HG02884 (cell line): ENCODE results near the gene B3GNT8.
"Not testable (repeated sequence)": the region's sequence is repeated elsewhere in the genome, so short reads cannot be mapped to it uniquely, and the experiment has no call there.

Experiments used
- ATAC-seq: cut with Tn5 transposase; IDR thresholded peaks from one replicate; pipeline ENCODE4 v1.9.1; 2021; ENCODE audit warnings: mild to moderate bottlenecking, moderate library complexity; ENCODE audit not compliant: unreplicated experiment

The B3GNT8 gene

DNA sequence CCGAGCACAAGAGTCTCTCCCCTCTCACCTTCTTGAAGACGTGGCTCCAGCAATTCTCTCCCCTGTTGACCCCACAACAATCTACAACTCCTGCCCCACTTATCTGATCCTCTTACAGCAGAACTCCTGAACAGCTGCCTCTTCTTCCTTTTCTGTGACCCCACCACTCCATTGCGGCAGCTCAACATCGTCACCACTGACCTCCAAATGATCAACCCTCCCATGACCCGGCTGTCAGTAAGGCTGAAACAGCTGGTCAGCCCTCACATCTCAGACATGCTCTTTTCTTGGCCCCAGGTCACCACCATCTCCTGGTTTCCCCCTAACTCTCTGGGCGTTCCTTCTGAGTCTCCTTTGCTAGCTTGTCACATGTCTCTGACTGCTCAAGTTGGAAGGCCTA lies 31.8 kb downstream of the B3GNT8 start:
- no peak for ATAC-seq

DNA sequence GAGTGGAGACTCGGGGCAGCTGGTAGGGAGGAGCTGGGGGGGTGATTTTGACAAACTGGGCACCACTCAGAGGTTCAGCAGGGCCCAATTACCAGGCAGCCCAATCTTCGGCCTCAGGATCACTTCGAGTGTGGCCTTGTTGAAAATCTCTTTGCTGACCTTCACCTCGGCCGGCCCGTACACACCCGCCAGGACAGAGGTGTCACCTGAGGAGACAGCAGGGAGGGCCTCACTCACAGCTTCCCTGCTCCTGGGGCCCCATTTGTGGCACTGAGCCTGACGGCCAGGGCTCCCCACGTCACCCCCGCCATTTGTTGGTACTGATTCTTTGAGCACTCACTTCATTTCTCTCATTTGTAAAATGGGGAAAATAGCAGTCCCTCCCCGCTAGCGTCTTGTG lies 34.4 kb downstream of the B3GNT8 start:
- ATAC-seq: no peak

DNA sequence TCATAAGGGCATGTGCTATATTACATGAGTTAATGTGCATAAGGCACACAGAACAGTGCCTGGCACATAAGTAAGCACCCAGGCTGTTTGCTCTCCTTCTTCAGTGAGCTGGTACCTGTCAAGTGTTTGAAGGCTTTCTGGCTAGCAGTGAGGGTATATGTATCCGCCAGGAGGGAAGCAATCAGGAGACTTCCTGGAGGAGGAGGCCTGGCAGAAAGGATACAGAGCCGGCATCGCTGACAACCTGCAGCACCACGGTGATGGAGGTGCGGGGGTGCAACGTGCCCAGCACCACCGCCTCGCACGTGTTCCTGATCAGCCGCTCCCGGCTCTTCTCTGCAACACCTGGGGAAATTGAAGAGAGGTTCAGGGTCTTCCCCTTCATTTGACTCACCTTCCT lies 35.6 kb downstream of the B3GNT8 start:
- ATAC-seq: no peak

DNA sequence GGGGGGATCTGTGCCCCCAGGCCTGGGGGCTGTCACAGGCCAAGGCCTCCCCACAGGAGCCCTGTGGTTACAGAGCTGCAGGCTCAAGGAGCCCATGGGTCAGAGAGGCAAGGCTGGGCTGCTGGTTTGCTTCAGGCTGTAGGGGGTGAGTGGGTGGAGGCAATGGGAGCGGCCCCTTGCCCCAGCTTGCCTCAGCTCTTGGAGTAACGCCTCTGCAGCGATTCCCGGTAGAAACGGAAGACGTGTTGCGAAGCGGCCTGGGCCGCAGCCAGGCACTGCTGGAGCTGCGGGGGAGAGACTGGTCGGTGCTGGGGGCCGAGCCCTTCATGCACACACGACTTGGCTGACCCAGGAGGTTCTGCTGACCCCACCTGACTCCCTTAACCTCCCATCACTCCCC lies 40.7 kb downstream of the B3GNT8 start:
- ATAC-seq: no peak

DNA sequence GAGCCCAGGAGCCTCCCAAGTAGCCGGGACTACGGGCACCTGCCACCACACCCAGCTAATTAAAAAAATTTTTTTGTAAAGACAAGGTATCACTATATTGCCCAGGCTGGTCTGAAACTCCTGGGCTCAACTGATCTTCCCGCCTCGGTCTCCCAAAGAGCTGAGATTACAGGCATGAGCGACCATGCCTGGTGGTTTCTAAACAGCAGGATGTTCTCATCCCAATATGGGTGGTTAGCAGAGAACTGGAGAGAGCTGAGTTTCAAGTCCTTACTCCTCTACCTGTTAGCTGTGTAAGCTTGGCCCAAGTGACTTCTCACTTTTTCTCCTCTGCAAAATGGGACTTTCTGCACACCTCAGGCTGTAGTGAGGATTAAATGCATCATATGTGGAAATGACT lies 42.8 kb downstream of the B3GNT8 start:
- ATAC-seq: no peak

DNA sequence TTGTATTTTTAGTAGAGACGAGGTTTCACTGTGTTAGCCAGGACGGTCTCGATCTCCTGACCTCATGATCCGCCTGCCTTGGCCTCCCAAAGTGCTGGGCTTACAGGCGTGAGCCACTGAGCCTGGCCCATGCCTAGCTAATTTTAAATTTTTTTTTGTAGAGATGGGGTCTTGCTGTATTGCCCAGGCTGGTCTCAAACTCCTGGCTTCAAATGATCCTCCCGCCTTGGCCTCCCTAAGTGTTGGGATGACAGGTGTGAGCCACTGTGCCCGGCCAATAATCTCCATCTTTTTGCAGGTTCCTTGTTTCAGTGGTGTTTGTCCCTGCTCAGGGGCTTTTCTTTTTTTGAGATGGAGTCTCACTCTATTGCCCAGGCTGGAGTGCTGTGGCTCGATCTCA lies 45.6 kb downstream of the B3GNT8 start:
- ATAC-seq: not testable (repeated sequence)

DNA sequence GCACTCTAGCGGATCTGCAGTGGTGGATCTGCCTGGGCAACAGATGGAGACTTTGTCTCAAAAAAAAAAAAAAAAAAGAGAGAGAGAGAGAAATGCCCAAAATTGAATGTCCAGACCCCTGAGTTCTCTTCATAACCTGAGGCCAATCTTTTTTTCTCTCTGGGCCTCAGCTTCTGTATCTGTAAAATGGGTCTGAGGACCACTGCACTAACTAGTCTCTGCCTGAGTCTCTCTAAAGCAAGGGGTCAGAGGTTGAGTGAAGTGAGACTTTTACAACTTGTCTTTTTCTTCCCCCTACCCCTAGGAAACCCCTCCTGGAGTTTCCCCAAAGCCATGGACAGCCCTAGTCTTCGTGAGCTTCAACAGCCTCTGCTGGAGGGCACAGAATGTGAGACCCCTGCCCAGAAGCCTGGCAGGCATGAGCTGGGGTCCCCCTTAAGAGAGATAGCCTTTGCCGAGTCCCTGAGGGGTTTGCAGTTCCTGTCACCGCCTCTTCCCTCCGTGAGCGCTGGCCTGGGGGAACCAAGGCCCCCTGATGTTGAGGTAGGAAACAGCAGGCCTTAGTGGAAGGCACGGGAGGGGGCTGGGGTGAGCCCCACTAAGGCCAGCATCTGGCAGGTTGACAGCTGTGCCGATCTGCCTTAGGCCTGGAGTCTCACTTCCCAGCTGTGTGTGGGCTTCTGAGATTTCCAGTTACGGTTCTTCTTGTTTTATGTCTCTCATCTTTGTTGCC lies 49.0 kb downstream of the B3GNT8 start:
- no peak for ATAC-seq

DNA sequence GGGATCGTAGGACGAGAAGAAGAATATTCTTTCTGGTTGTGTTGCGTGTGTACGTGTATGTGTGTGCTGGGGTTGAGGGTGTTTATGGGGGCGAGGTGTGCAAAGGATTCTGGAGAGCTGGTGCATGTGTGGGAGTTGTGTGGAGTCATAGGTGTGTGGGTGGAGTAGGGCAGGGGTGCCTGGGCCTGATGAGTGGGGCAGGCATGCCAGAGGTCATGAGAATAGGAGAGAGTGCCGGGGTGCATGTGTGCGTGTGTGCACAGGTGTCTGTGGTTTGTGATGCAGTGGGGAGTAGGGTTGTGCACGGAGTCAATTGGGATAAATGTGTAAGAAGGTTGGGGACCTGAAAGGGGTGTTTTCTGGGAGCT lies 50.2 kb downstream of the B3GNT8 start:
- no peak for ATAC-seq

DNA sequence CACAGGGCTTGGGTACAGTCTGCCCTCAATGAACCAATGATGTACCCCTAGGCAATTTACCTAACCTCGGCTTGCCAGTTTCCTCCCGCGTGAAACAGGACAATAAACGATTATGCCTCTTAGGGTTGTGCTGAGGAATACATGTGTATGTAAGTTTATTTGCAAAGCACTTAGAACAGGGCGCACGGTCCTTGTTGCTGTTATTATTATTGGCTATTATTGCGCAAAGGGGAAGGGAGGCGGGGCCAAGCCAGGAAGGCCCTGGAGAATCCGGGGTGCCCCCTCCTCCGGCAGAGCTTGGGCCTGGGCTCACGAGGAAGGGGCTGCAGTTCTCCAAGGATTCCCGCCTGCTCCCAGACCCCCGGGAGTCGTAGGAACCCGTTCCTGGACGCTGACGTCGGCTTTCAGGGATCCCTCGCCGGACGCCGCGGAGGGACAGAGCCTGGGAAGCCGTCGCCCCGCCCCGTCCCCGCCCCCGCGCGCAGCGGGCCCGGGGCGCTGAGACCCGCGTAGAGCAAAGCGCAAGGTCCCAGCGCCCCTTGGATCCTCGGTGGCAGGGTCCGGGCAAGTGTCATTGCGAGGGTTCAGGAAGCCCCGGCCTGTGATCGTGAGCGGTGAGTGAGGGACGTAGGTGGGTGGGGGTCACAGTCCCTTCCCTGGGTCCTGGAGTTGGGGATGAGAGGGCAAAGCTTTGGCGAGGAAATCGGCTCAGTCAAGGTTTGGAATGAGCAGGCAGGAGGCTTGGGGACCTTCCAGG lies 50.8 kb downstream of the B3GNT8 start, which contains the start of gene TMEM91:
TMEM91 (plus strand) TSS at position 293 of the 757 bp plus-strand sequence. CDS start 1,777 bp downstream, outside the sequence.
- no peak for ATAC-seq
